ENCODE results near the gene KIRREL3. TPM values are rescaled to one million over a fixed set of nuclear protein-coding genes. Genes with fewer than 3 reads are reported as not detected.

KIRREL3 gene
- total RNA-seq, 2 donors from 2014 or later, result 0.28 TPM; not detected in 1

DNA sequence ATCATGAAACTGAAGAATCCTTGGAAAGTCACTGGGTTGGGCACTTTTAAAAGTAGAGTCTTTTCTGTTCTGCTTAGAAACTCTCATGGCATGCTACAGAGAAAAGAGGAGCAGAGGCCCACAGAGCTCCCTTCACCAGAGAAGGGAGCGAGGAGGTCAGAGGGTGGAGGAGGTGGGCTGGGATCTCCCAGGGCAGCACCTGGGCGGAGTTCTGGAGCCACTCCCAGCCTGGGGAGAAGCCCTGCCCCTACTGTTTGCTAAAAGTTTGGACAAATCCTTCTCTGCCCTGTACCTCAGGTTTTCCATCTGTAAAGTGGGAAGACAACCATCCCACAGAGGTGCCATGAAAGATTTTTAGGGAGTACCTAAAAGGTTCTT, 299.1 kb downstream of the KIRREL3 start:
- TF ChIP-seq POLR2AphosphoS5 (IDR thresholded peaks at IDR 0.05), result no peak
- TF ChIP-seq, protein P1, sequence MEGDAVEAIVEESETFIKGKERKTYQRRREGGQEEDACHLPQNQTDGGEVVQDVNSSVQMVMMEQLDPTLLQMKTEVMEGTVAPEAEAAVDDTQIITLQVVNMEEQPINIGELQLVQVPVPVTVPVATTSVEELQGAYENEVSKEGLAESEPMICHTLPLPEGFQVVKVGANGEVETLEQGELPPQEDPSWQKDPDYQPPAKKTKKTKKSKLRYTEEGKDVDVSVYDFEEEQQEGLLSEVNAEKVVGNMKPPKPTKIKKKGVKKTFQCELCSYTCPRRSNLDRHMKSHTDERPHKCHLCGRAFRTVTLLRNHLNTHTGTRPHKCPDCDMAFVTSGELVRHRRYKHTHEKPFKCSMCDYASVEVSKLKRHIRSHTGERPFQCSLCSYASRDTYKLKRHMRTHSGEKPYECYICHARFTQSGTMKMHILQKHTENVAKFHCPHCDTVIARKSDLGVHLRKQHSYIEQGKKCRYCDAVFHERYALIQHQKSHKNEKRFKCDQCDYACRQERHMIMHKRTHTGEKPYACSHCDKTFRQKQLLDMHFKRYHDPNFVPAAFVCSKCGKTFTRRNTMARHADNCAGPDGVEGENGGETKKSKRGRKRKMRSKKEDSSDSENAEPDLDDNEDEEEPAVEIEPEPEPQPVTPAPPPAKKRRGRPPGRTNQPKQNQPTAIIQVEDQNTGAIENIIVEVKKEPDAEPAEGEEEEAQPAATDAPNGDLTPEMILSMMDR (IDR thresholded peaks at IDR 0.05), result no peak
- no peak for TF ChIP-seq POLR2A (IDR thresholded peaks at IDR 0.05)
- intact Hi-C loops (cut with DNase I), result no loop called here
- no peaks in the 10 kb centered on the region for H3K4me1 ChIP-seq (replicated peaks)
- H3K36me3 ChIP-seq, result no peaks in the 10 kb centered on the region
- H3K9me3 ChIP-seq, result no peaks in the 10 kb centered on the region
- WGBS, result 93% methylated on average over 2 of the region's 2 CpGs
- no peak overlapping the region for H3K27ac ChIP-seq
- DNase-seq (ENCODE audit: low spot score), result no peak
- H3K4me3 ChIP-seq, result no peak overlapping the region
- H3K27me3 ChIP-seq (replicated peaks; ENCODE audit: insufficient read depth), result no peaks in the 10 kb centered on the region

DNA sequence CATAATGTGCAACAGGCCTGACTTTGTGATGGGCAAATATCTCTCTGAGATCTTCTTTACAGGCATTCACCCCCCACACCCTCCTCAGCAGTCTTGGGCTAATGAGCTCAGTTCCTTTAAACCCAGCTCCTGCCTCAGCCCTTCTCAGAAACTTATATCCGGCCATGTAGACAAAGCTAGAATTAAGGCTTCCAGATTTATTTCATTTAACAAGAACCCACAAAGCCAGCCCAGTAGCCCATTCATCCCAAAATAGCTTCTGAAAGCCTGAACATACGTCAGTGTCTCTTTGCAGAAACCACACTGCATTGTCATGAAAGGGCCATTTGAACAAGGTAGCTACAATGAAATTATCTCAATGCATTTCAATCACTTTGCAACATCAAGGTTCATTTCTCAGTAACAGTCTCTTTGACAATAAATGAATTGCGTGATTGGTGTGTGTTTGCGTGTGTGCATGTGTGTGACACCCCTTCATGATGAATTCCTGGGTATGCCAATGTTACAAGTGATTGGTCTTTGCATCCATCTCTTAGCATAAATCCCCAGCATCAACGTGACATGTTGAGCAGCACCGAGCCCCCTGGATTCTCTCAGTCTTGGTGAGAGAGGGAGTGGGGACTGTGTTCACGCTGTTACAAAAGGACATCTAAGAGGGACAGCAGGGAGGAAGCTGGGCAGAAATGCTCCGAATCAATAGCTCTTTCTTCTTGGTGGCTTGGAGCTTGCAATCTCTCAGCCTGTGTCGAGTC, 299.6 kb downstream of the KIRREL3 start:
- DNase-seq (ENCODE audit: low spot score), result no peak
- intact Hi-C loops (cut with DNase I), result no loop called here

DNA sequence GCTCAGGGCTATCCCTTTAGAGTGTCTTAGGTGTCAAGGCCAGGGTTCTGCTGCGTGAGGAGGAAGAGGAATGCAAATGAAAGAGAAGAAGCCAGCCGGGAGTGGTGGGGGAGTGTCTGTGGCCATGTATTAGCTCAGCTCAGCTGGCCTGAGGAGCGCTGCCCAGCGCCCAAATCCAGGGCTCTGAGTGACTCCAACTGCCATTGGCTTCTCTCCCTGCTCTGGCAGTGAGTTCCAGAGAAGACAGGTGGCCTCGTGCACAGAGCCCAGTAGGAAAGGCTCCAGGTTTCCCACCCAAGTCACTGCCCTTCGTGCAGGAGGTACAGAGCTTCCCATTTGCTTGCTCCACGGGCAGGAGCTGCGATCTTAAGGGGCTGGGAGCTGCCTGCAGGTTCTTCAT, 302.0 kb downstream of the KIRREL3 start:
- H3K36me3 ChIP-seq, result no peaks in the 10 kb centered on the region
- 51% methylated on average over 8 of the region's 8 CpGs for WGBS
- H3K27ac ChIP-seq, result no peak overlapping the region
- TF ChIP-seq, protein P1 (IDR thresholded peaks at IDR 0.05), result no peak
- no peak for TF ChIP-seq POLR2AphosphoS5 (IDR thresholded peaks at IDR 0.05)
- TF ChIP-seq POLR2A (IDR thresholded peaks at IDR 0.05), result no peak
- H3K4me3 ChIP-seq, result no peak overlapping the region
- H3K27me3 ChIP-seq (replicated peaks; ENCODE audit: insufficient read depth), result no peaks in the 10 kb centered on the region
- H3K4me1 ChIP-seq (replicated peaks), result no peaks in the 10 kb centered on the region
- H3K9me3 ChIP-seq, result no peaks in the 10 kb centered on the region
- DNase-seq (ENCODE audit: low spot score), result no peak
- intact Hi-C loops (cut with DNase I), result no loop called here

More for the DNA sequence above, 299.6 kb downstream of the KIRREL3 start:
- TF ChIP-seq POLR2AphosphoS5 (IDR thresholded peaks at IDR 0.05) (no peak), POLR2A (IDR thresholded peaks at IDR 0.05) (no peak)
- TF ChIP-seq, protein P1 (IDR thresholded peaks at IDR 0.05), result no peak
- no peaks in the 10 kb centered on the region for H3K9me3 ChIP-seq
- H3K27ac ChIP-seq, result no peak overlapping the region
- no peaks in the 10 kb centered on the region for H3K36me3 ChIP-seq
- no peaks in the 10 kb centered on the region for H3K4me1 ChIP-seq (replicated peaks)
- no peak overlapping the region for H3K4me3 ChIP-seq
- WGBS, result 86% methylated on average over 9 of the region's 9 CpGs
- H3K27me3 ChIP-seq (replicated peaks; ENCODE audit: insufficient read depth), result no peaks in the 10 kb centered on the region

DNA sequence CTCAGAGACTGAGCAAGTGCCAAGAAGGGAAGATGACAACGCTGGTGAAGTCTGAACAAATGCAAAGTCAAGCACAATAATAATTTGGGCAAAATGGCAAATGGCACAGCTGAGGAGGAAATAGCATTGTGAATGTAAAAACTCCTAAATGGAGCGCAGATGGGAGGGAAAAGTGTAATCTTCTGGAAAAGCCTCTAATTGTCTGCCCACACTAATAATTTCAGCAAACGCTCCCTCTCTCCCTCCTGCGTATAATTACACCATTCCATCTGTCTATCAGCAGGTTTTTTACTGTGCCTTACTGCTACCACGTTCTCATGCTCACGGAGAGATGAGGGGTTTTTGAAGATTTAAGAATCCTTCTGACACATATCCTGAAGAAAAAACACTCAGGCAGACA, 302.6 kb downstream of the KIRREL3 start:
- H3K36me3 ChIP-seq, result no peaks in the 10 kb centered on the region
- intact Hi-C loops (cut with DNase I), result no loop called here
- H3K27ac ChIP-seq, result no peak overlapping the region
- DNase-seq (ENCODE audit: low spot score), result no peak
- H3K4me3 ChIP-seq, result no peak overlapping the region
- no peaks in the 10 kb centered on the region for H3K4me1 ChIP-seq (replicated peaks)
- 74% methylated on average over 6 of the region's 6 CpGs for WGBS
- TF ChIP-seq, protein P1 (IDR thresholded peaks at IDR 0.05), result no peak
- TF ChIP-seq POLR2A (IDR thresholded peaks at IDR 0.05) (no peak), POLR2AphosphoS5 (IDR thresholded peaks at IDR 0.05) (no peak)
- H3K27me3 ChIP-seq (replicated peaks; ENCODE audit: insufficient read depth), result no peaks in the 10 kb centered on the region
- no peaks in the 10 kb centered on the region for H3K9me3 ChIP-seq

DNA sequence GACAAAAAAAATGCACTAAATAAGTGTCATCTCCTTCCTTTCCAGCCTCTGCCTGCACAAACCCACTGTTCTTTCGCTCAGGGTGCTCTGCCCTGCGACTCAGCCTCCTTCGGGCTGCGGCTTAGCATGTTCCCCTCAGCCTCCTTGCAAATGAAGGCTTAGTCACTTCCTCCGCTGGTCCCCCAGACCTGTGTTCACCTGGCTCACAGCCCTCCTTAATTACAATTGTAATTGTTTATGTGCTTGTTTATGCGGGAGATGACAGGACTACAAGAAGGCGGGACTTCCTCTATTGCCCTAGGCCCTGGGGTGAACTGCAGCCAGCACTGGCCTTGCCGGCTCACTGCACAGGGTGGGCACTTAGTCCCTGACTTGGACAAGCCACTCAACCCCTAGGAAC, 303.6 kb downstream of the KIRREL3 start:
- DNase-seq (ENCODE audit: low spot score), result no peak
- Histone ChIP-seq H3K36me3 (no peaks in the 10 kb centered on the region), H3K9me3 (no peaks in the 10 kb centered on the region), H3K27ac (no peak overlapping the region), H3K4me1 (replicated peaks) (no peaks in the 10 kb centered on the region), H3K4me3 (no peak overlapping the region), H3K27me3 (replicated peaks; ENCODE audit: insufficient read depth) (no peaks in the 10 kb centered on the region)
- no peak for TF ChIP-seq POLR2A (IDR thresholded peaks at IDR 0.05)
- TF ChIP-seq, protein P1 (IDR thresholded peaks at IDR 0.05), result no peak
- no peak for TF ChIP-seq POLR2AphosphoS5 (IDR thresholded peaks at IDR 0.05)
- intact Hi-C loops (cut with DNase I), result no loop called here
- WGBS, result 92% methylated on average over 8 of the region's 8 CpGs

Data from prostate gland (tissue), 2 donors.